NCI-H1417 (cell line): ENCODE results near the gene SLC2A13.

Experiments used
- DNase-seq, 3 experiments: peaks; one replicate each; lab custom pipeline; 2025; lab: John Stamatoyannopoulos, UW

SLC2A13 gene

GRCh38 chr12:40105515-40106201 lies at the start of gene SLC2A13:
Gene SLC2A13, minus strand, starts transcription at chr12:40106081. Its CDS starts 273 bp downstream, at chr12:40105808.
- peak; percentile 91 to 93 (median 92) for DNase-seq

GRCh38 chr12:40154381-40154780 lies 48.5 kb upstream of the SLC2A13 start:
- no peak for DNase-seq

- DNase-seq, result no peak
Observed at GRCh38 chr12:40153432-40153831, 47.6 kb upstream of the SLC2A13 start.

- peak; percentile 55 to 80 (median 62) for DNase-seq
Observed at GRCh38 chr12:40152783-40153383, 47.0 kb upstream of the SLC2A13 start.

- no peak for DNase-seq
Observed at GRCh38 chr12:40149673-40150260, 43.9 kb upstream of the SLC2A13 start.

- DNase-seq, result peak in 1 of 3 experiments; percentile 45
Observed at GRCh38 chr12:40146800-40147797, 41.2 kb upstream of the SLC2A13 start.

GRCh38 chr12:40145896-40146295 lies 40.0 kb upstream of the SLC2A13 start:
- DNase-seq, result peak in 1 of 3 experiments; percentile 48

GRCh38 chr12:40144023-40144422 lies 38.1 kb upstream of the SLC2A13 start:
- DNase-seq, result no peak

- no peak for DNase-seq
Observed at GRCh38 chr12:40142001-40142744, 36.3 kb upstream of the SLC2A13 start.

- no peak for DNase-seq
Observed at GRCh38 chr12:40138526-40138925, 32.6 kb upstream of the SLC2A13 start.

- DNase-seq, result no peak
Observed at GRCh38 chr12:40137252-40137651, 31.4 kb upstream of the SLC2A13 start.

GRCh38 chr12:40127408-40127807 lies 21.5 kb upstream of the SLC2A13 start:
- DNase-seq, result no peak

GRCh38 chr12:40123496-40123895 lies 17.6 kb upstream of the SLC2A13 start:
- DNase-seq, result no peak

- no peak for DNase-seq
Observed at GRCh38 chr12:40122842-40123241, 17.0 kb upstream of the SLC2A13 start.

GRCh38 chr12:40117818-40118217 lies 11.9 kb upstream of the SLC2A13 start:
- DNase-seq, result no peak

- DNase-seq, result no peak
Observed at GRCh38 chr12:40110586-40110985, 4.7 kb upstream of the SLC2A13 start.

GRCh38 chr12:40107803-40108620 lies 2.1 kb upstream of the SLC2A13 start:
- no peak for DNase-seq

- DNase-seq, result peak; percentile 86 to 96 (median 96)
Observed at GRCh38 chr12:40107098-40107802, 1.4 kb upstream of the SLC2A13 start.

- DNase-seq, result peak in 2 of 3 experiments; percentile 73 to 83
Observed at GRCh38 chr12:40106655-40107054, 774 bp upstream of the SLC2A13 start.

GRCh38 chr12:40106202-40106533 lies 287 bp upstream of the SLC2A13 start:
- DNase-seq, result peak in 1 of 3 experiments; percentile 52
